GM12878 (cell line): ENCODE results near the gene C11orf91. TPM values are rescaled to one million over a fixed set of nuclear protein-coding genes. Genes with fewer than 3 reads are reported as not detected.

ENCODE experiments used
- ATAC-seq: fragments of 200-7000 bp; cut with Tn5 transposase; 3 replicates; pipeline ENCODE4 v1.9.1; 2020; ENCODE audit warnings: mild to moderate bottlenecking, moderate library complexity
- BruUV-seq: library from RNA; stranded (reverse); fragments of 400-500 nt; replicated peaks from 2 replicates; lab custom pipeline; 2021; lab: Mats Ljungman, UMichigan
- CTCF ChIA-PET: fragments of 300-600 bp; sonication (Branson Sonifier 250); formaldehyde crosslinking; extraction: SDS; loops from one replicate; lab custom pipeline; 2021; ENCODE audit warnings: inconsistent platforms; lab: Yijun Ruan, JAX
- POLR2A ChIA-PET: fragments of 350-600 bp; formaldehyde crosslinking; extraction: SDS; loops from one replicate; lab custom pipeline; 2021; ENCODE audit warnings: inconsistent platforms; lab: Charles Lee
- RAD21 ChIA-PET: fragments of 300-600 bp; sonication (Branson Sonifier 250); formaldehyde crosslinking; loops from one replicate; lab custom pipeline; 2023; ENCODE audit warnings: antibody characterized with exemption; ENCODE audit not compliant: unreplicated experiment; lab: Charles Lee
- SMC1A ChIA-PET: fragments of 300-600 bp; sonication (Branson Sonifier 250); formaldehyde crosslinking; loops from one replicate; lab custom pipeline; 2023; ENCODE audit not compliant: unreplicated experiment, uncharacterized antibody; lab: Charles Lee
- DNase-seq: peaks from one replicate; pipeline ENCODE4 v3.0.0-alpha.2; 2011; ENCODE audit warnings: low read depth, low spot score
- FAIRE-seq: peaks from 3 replicates; lab custom pipeline; 2011; peaks lifted over from hg19 to GRCh38; lab: Jason Lieb, UNC
- H2AFZ ChIP-seq: 2 replicates; pipeline ENCODE4 v1.6.0; 2011; ENCODE audit warnings: low read depth, low read length, control low read depth; ENCODE audit not compliant: control insufficient read depth
- H3K27ac ChIP-seq: 2 replicates; pipeline ENCODE4 v1.5.1; 2011; ENCODE audit warnings: control low read depth; ENCODE audit not compliant: control insufficient read depth, insufficient read depth
- H3K27me3 ChIP-seq, 2 experiments: replicated peaks in 1 of 2; 2 replicates each; pipeline versions ENCODE4 v1.6.0 to v1.6.1; 2011; ENCODE audit warnings: low read length in 1 of 2; ENCODE audit not compliant: control insufficient read depth in 2 of 2, insufficient read depth in 2 of 2
- H3K36me3 ChIP-seq, 2 experiments: 2 replicates each; pipeline ENCODE4 v1.5.1; 2011; ENCODE audit warnings: low read length in 1 of 2; ENCODE audit not compliant: control insufficient read depth in 2 of 2, insufficient read depth in 2 of 2
- H3K4me1 ChIP-seq: 2 replicates; pipeline ENCODE4 v1.6.1; 2011; ENCODE audit warnings: mild to moderate bottlenecking, low read length, moderate library complexity, mixed read lengths; ENCODE audit not compliant: control insufficient read depth, insufficient read depth
- H3K4me2 ChIP-seq: 2 replicates; pipeline ENCODE4 v1.6.0; 2011; ENCODE audit warnings: control low read depth; ENCODE audit not compliant: control insufficient read depth, insufficient read depth
- H3K4me3 ChIP-seq: fragments of 200-600 bp; sonication (generic); 2 replicates; pipeline ENCODE4 v1.5.1; 2016
- H3K79me2 ChIP-seq: 2 replicates; pipeline ENCODE4 v1.6.0; 2011; ENCODE audit warnings: low read length; ENCODE audit not compliant: control insufficient read depth, insufficient read depth
- H3K9ac ChIP-seq: 2 replicates; pipeline ENCODE4 v1.8.0; 2011; ENCODE audit warnings: low read length, control low read depth, mixed read lengths; ENCODE audit not compliant: control insufficient read depth, insufficient read depth
- H3K9me3 ChIP-seq: replicated peaks from 3 replicates; pipeline ENCODE4 v1.5.1; 2011; ENCODE audit warnings: mild to moderate bottlenecking, low read length; ENCODE audit not compliant: control insufficient read depth, insufficient read depth
- H4K20me1 ChIP-seq: 2 replicates; pipeline ENCODE4 v1.6.0; 2011; ENCODE audit not compliant: control insufficient read depth, insufficient read depth
- ATF2 ChIP-seq: IDR thresholded peaks from 2 replicates; pipeline ENCODE4 v1.6.1; 2012; ENCODE audit warnings: low read length, inconsistent platforms
- CEBPB ChIP-seq, 2 experiments: fragments of 150-350 bp in 1 of 2; IDR thresholded peaks; 2 replicates each; pipeline ENCODE4 v1.6.1; 2012 to 2014; ENCODE audit warnings: low read depth in 2 of 2, low read length in 2 of 2, borderline replicate concordance in 1 of 2, inconsistent platforms in 1 of 2
- CREB1 ChIP-seq: IDR thresholded peaks from 2 replicates; pipeline ENCODE4 v1.6.1; 2012; ENCODE audit warnings: low read depth, mild to moderate bottlenecking, inconsistent platforms
- CREM ChIP-seq: IDR thresholded peaks from 2 replicates; pipeline ENCODE4 v1.6.1; 2014; ENCODE audit warnings: antibody characterized with exemption, low read depth
- DPF2 ChIP-seq: fragments of 450-650 bp; IDR thresholded peaks from 2 replicates; pipeline ENCODE4 v1.6.1; 2017; ENCODE audit warnings: mild to moderate bottlenecking
- EGR1 ChIP-seq, 2 experiments: IDR thresholded peaks; 1 replicate in 1 of 2; 2 replicates in 1 of 2; pipeline ENCODE4 v1.6.1; 2011 to 2012; ENCODE audit warnings: low read depth in 2 of 2, low read length in 2 of 2, borderline replicate concordance in 1 of 2, mild to moderate bottlenecking in 1 of 2, moderate library complexity in 1 of 2
- ELK1 ChIP-seq: IDR thresholded peaks from 2 replicates; pipeline ENCODE4 v1.6.1; 2012; ENCODE audit warnings: low read depth, low read length, improper control_type of control experiment
- MYB ChIP-seq: fragments of 150-350 bp; IDR thresholded peaks from 2 replicates; pipeline ENCODE4 v1.6.1; 2014; ENCODE audit warnings: mild to moderate bottlenecking, low read depth, low read length, borderline replicate concordance
- NR2C2 ChIP-seq: IDR thresholded peaks from 2 replicates; pipeline ENCODE4 v1.6.1; 2011; ENCODE audit warnings: borderline replicate concordance, low read depth; ENCODE audit not compliant: control insufficient read depth, insufficient read length
- PKNOX1 ChIP-seq: fragments of 450-650 bp; IDR thresholded peaks from 2 replicates; pipeline ENCODE4 v1.6.1; 2016; ENCODE audit warnings: mild to moderate bottlenecking
- POLR2A ChIP-seq: IDR thresholded peaks from 2 replicates; pipeline ENCODE4 v1.6.1; 2011; ENCODE audit warnings: low read depth, mild to moderate bottlenecking, low read length
- POU2F2 ChIP-seq: IDR thresholded peaks from 3 replicates; pipeline ENCODE4 v1.6.1; 2011; ENCODE audit warnings: low read depth, mild to moderate bottlenecking, low read length, borderline replicate concordance
- RCOR1 ChIP-seq: conservative IDR thresholded peaks from 2 replicates; pipeline ENCODE4 v1.6.1; 2012; ENCODE audit warnings: low read depth, low read length, improper control_type of control experiment
- RELA ChIP-seq: fragments of 450-650 bp; IDR thresholded peaks from 2 replicates; pipeline ENCODE4 v1.8.0; 2014; ENCODE audit warnings: borderline replicate concordance; ENCODE audit not compliant: partially characterized antibody
- RFX5 ChIP-seq: IDR thresholded peaks from 2 replicates; pipeline ENCODE4 v1.6.1; 2011; ENCODE audit warnings: low read depth, low read length, improper control_type of control experiment
- SPI1 ChIP-seq: IDR thresholded peaks from 2 replicates; pipeline ENCODE4 v1.6.1; 2011; ENCODE audit warnings: low read depth, mild to moderate bottlenecking, low read length, moderate library complexity, borderline replicate concordance; ENCODE audit not compliant: insufficient read depth
- STAT1 ChIP-seq: fragments of 450-650 bp; conservative IDR thresholded peaks from 2 replicates; pipeline ENCODE4 v1.6.1; 2014; ENCODE audit warnings: antibody characterized with exemption, mild to moderate bottlenecking
- USF1 ChIP-seq: IDR thresholded peaks from 2 replicates; pipeline ENCODE4 v1.6.1; 2011; ENCODE audit warnings: borderline replicate concordance, low read depth, mild to moderate bottlenecking, moderate library complexity, mixed read lengths, low read length; ENCODE audit not compliant: insufficient read depth; ENCODE audit errors: extremely low read length
- YBX1 ChIP-seq: fragments of 450-650 bp; IDR thresholded peaks from 2 replicates; pipeline ENCODE4 v1.6.1; 2016; ENCODE audit warnings: antibody characterized with exemption
- WGBS: methylation state at CpG from one replicate; pipeline ENCODE4 v1.1.6; 2016; ENCODE audit warnings: low lambda C conversion rate; ENCODE audit not compliant: insufficient replicate concordance, insufficient coverage; ENCODE audit errors: missing lambda C conversion rate; 5-methylcytosine and 5-hydroxymethylcytosine counted together
- in situ Hi-C: fragments of 300-500 bp; cut with MboI; formaldehyde crosslinking; loops from 9 replicates; pipeline ENCODE4 v1.14.3; 2018; ENCODE audit warnings: mixed read lengths
- intact Hi-C: fragments of 100-400 bp; cut with micrococcal nuclease; formaldehyde crosslinking; loops from one replicate; pipeline ENCODE4 v1.14.2; 2022; ENCODE audit not compliant: unreplicated experiment
- polyA plus RNA-seq, 11 experiments: library from polyadenylated mRNA; depleted of rRNA in 4 of 11; unstranded in 6 of 11; stranded (reverse) in 5 of 11; fragments of >200 nt; fragmentation: Nextera tagmentation in 4 of 11; fragmentation: Illumina TruSeq in 1 of 11; extraction: Ambion mirVana in 4 of 11; extraction: Trizol in 1 of 11; gene quantifications; 1 replicate in 1 of 11; 2 replicates in 10 of 11; pipeline versions ENCODE4 v1.2.1 to v1.2.3, GENCODE V29; 2011 to 2016; ENCODE audit warnings: inconsistent platforms in 2 of 11, missing spikeins in 2 of 11, low read depth in 1 of 11
- total RNA-seq, 4 experiments: library from RNA; depleted of rRNA in 3 of 4; stranded (reverse); fragments of >200 nt in 3 of 4; fragmentation: Illumina TruSeq in 1 of 4; extraction: Trizol in 1 of 4; gene quantifications; 2 replicates each; pipeline versions ENCODE4 v1.2.1 to v1.2.3, GENCODE V29; 2013 to 2021

The C11orf91 gene
- total and polyA plus RNA-seq, 10 of the 15 experiments (the other 5 are each of a cell fraction or from before 2014, with no cell fraction given), result not detected

GRCh38 chr11:33674035-33674814 lies 26.4 kb downstream of the C11orf91 start (continued):
- TF ChIP-seq POU2F2 (no peak), CEBPB (IDR thresholded peaks at IDR 0.05; ENCODE audit: borderline replicate concordance in 1 of 2, low read depth in 2 of 2, low read length in 2 of 2) (no peak)

GRCh38 chr11:33672273-33672672 lies 28.4 kb downstream of the C11orf91 start:
- Histone ChIP-seq H3K27ac (no peak overlapping the region), H3K36me3 (no peaks in the 10 kb centered on the region), H3K4me1 (peaks cover 4% of the 10 kb centered on the region), H3K9ac (no peak overlapping the region), H3K4me3 (no peak overlapping the region), H3K27me3 (no peaks in the 10 kb centered on the region), H3K79me2 (no peaks in the 10 kb centered on the region), H4K20me1 (no peaks in the 10 kb centered on the region), H2AFZ (no peak overlapping the region), H3K4me2 (no peak overlapping the region), H3K9me3 (no peaks in the 10 kb centered on the region; the same call in 2 of the 3 replicates)
- CTCF ChIA-PET, result no interaction called here
- FAIRE-seq (no peak), DNase-seq (no peak), ATAC-seq (peak; percentile 45; the same call in 2 of the 3 replicates)
- POLR2A ChIA-PET, result no interaction called here
- 74% methylated on average over 4 of the region's 4 CpGs for WGBS
- RAD21 ChIA-PET, result no interaction called here
- no TSS peak for BruUV-seq
- in situ Hi-C loops (no loop called here), intact Hi-C loops (no loop called here)
- SMC1A ChIA-PET, result no interaction called here
- TF ChIP-seq RFX5, result peak; percentile 85
- no peak for TF ChIP-seq YBX1
- TF ChIP-seq USF1, result peak; percentile 11
- TF ChIP-seq RELA, result no peak
- TF ChIP-seq POLR2A, result no peak
- no peak for TF ChIP-seq DPF2
- TF ChIP-seq CREB1, result peak; percentile 66; the same call in 1 of the 2 replicates
- TF ChIP-seq MYB, result no peak
- no peak for TF ChIP-seq NR2C2
- TF ChIP-seq CREM, result 0 out of 2 replicates have a peak, but pooled peaks have one; percentile 26
- TF ChIP-seq RCOR1, result no peak
- no peak for TF ChIP-seq STAT1
- TF ChIP-seq ATF2, result no peak
- TF ChIP-seq ELK1, result no peak
- no peak for TF ChIP-seq SPI1
- TF ChIP-seq PKNOX1, result no peak
- no peak for TF ChIP-seq EGR1 (IDR thresholded peaks at IDR 0.05; ENCODE audit: borderline replicate concordance in 1 of 2, low read depth in 2 of 2, low read length in 2 of 2)
